IMR-90 (cell line): ENCODE data around the gene FAM20B. TPM values are rescaled to one million over a fixed set of nuclear protein-coding genes. Genes with fewer than 3 reads are reported as not detected.

Source experiments
- ATAC-seq: fragments of 200-7000 bp; cut with Tn5 transposase; 2 replicates; pipeline ENCODE4 v1.9.1; 2020; ENCODE audit warnings: low read depth, mild to moderate bottlenecking, moderate library complexity
- BruUV-seq: library from RNA; stranded (reverse); fragments of 400-500 nt; replicated peaks from 2 replicates; lab custom pipeline; 2021; lab: Mats Ljungman, UMichigan
- CTCF ChIA-PET: fragments of 300-600 bp; formaldehyde crosslinking; extraction: SDS; loops from one replicate; lab custom pipeline; 2021; ENCODE audit warnings: antibody characterized with exemption; lab: Yijun Ruan, JAX
- POLR2A ChIA-PET: fragments of 300-600 bp; sonication (Branson Sonifier 250); formaldehyde crosslinking; loops from one replicate; lab custom pipeline; 2022; ENCODE audit warnings: antibody characterized with exemption; ENCODE audit not compliant: unreplicated experiment; lab: Charles Lee
- DNase-seq: peaks from one replicate; pipeline ENCODE4 v3.0.0; 2013
- H2AFZ ChIP-seq: replicated peaks from 2 replicates; pipeline ENCODE3; 2013; ENCODE audit warnings: low read length, mild to moderate bottlenecking; ENCODE audit not compliant: poor library complexity
- H2AK5ac ChIP-seq: 2 replicates; pipeline ENCODE4 v1.6.1; 2013; ENCODE audit warnings: low read depth, low read length, inconsistent platforms
- H2AK9ac ChIP-seq: replicated peaks from 2 replicates; pipeline ENCODE3; 2013; ENCODE audit warnings: mild to moderate bottlenecking, low read depth, low read length, moderate library complexity; ENCODE audit not compliant: poor library complexity
- H2BK120ac ChIP-seq: 2 replicates; pipeline ENCODE4 v1.6.1; 2013; ENCODE audit warnings: low read depth, low read length, inconsistent platforms
- H2BK15ac ChIP-seq: 3 replicates; pipeline ENCODE4 v1.6.1; 2013; ENCODE audit warnings: low read depth, low read length, inconsistent platforms
- H2BK20ac ChIP-seq: 2 replicates; pipeline ENCODE4 v1.6.1; 2013; ENCODE audit warnings: low read depth, mild to moderate bottlenecking, inconsistent platforms, low read length, moderate library complexity
- H2BK5ac ChIP-seq: 2 replicates; pipeline ENCODE4 v1.6.1; 2013; ENCODE audit warnings: mild to moderate bottlenecking, low read depth, low read length, inconsistent platforms; ENCODE audit not compliant: poor library complexity, severe bottlenecking
- H3K14ac ChIP-seq: replicated peaks from 2 replicates; pipeline ENCODE4 v1.6.1; 2013; ENCODE audit warnings: low read depth, low read length, inconsistent platforms
- H3K18ac ChIP-seq: 2 replicates; pipeline ENCODE4 v1.6.1; 2013; ENCODE audit warnings: low read depth, low read length, control low read depth
- H3K23ac ChIP-seq: 2 replicates; pipeline ENCODE4 v1.6.1; 2013; ENCODE audit warnings: low read depth, low read length, inconsistent platforms
- H3K27ac ChIP-seq: 2 replicates; pipeline ENCODE4 v1.5.1; 2013; ENCODE audit warnings: mild to moderate bottlenecking, control low read depth, low read length; ENCODE audit not compliant: insufficient read depth
- H3K27me3 ChIP-seq: 2 replicates; pipeline ENCODE4 v1.6.1; 2013; ENCODE audit warnings: low read length; ENCODE audit not compliant: control insufficient read depth, insufficient read depth
- H3K36me3 ChIP-seq: 2 replicates; pipeline ENCODE4 v1.6.1; 2013; ENCODE audit warnings: low read length, mixed read lengths; ENCODE audit not compliant: control insufficient read depth, insufficient read depth
- H3K4ac ChIP-seq: 2 replicates; pipeline ENCODE4 v1.6.1; 2013; ENCODE audit warnings: low read depth, low read length, inconsistent platforms
- H3K4me1 ChIP-seq: 2 replicates; pipeline ENCODE4 v1.6.1; 2013; ENCODE audit warnings: low read length, mixed read lengths; ENCODE audit not compliant: control insufficient read depth, insufficient read depth
- H3K4me2 ChIP-seq: 2 replicates; pipeline ENCODE4 v1.6.1; 2013; ENCODE audit warnings: low read depth, mild to moderate bottlenecking, control low read depth, low read length, moderate library complexity
- H3K4me3 ChIP-seq: 2 replicates; pipeline ENCODE4 v1.5.1; 2013; ENCODE audit warnings: low read depth, mild to moderate bottlenecking, control low read depth, low read length, moderate library complexity; ENCODE audit not compliant: insufficient read depth
- H3K56ac ChIP-seq: 2 replicates; pipeline ENCODE4 v1.6.1; 2013; ENCODE audit warnings: low read length, inconsistent platforms; ENCODE audit not compliant: insufficient read depth; ENCODE audit errors: extremely low read depth
- H3K79me1 ChIP-seq, 2 experiments: 2 replicates each; pipeline ENCODE4 v1.6.1; 2013; ENCODE audit warnings: low read length in 2 of 2, inconsistent platforms in 1 of 2, low read depth in 1 of 2
- H3K9ac ChIP-seq: 2 replicates; pipeline ENCODE4 v1.6.1; 2013; ENCODE audit warnings: low read depth, low read length, control low read depth
- H3K9me1 ChIP-seq: 2 replicates; pipeline ENCODE4 v1.6.1; 2013; ENCODE audit warnings: low read length, inconsistent platforms; ENCODE audit not compliant: insufficient read depth
- H3K9me3 ChIP-seq: 2 replicates; pipeline ENCODE4 v1.6.1; 2013; ENCODE audit warnings: low read length; ENCODE audit not compliant: control insufficient read depth, insufficient read depth
- H4K20me1 ChIP-seq: 2 replicates; pipeline ENCODE4 v1.6.1; 2013; ENCODE audit warnings: low read length, inconsistent platforms; ENCODE audit not compliant: insufficient read depth
- H4K5ac ChIP-seq: 2 replicates; pipeline ENCODE4 v1.6.1; 2013; ENCODE audit warnings: mild to moderate bottlenecking, low read depth, low read length, control low read depth
- H4K8ac ChIP-seq, 2 experiments: 2 replicates each; pipeline ENCODE4 v1.6.1; 2013; ENCODE audit warnings: low read depth in 2 of 2, low read length in 2 of 2, control low read depth in 1 of 2, inconsistent platforms in 1 of 2
- H4K91ac ChIP-seq: 2 replicates; pipeline ENCODE4 v1.6.1; 2013; ENCODE audit warnings: low read depth, low read length, inconsistent platforms; ENCODE audit not compliant: insufficient read depth
- BHLHE40 ChIP-seq: fragments of 150-350 bp; IDR thresholded peaks from 2 replicates; pipeline ENCODE4 v1.6.1; 2016; ENCODE audit warnings: mild to moderate bottlenecking, low read depth, low read length
- CHD1 ChIP-seq: IDR thresholded peaks from 2 replicates; pipeline ENCODE4 v1.6.1; 2012; ENCODE audit warnings: low read depth, low read length, improper control_type of control experiment
- CTCF ChIP-seq: conservative IDR thresholded peaks from 2 replicates; pipeline ENCODE4 v1.5.1; 2012; ENCODE audit warnings: mild to moderate bottlenecking, low read depth, low read length, improper control_type of control experiment
- ELK1 ChIP-seq: fragments of 150-350 bp; IDR thresholded peaks from 2 replicates; pipeline ENCODE4 v1.6.1; 2016; ENCODE audit warnings: low read depth, mild to moderate bottlenecking, low read length, moderate library complexity, borderline replicate concordance
- MAFK ChIP-seq: IDR thresholded peaks from 2 replicates; pipeline ENCODE4 v1.6.1; 2012; ENCODE audit warnings: low read depth, low read length, improper control_type of control experiment
- MAZ ChIP-seq: IDR thresholded peaks from 2 replicates; pipeline ENCODE4 v1.6.1; 2012; ENCODE audit warnings: low read depth, mild to moderate bottlenecking, low read length, improper control_type of control experiment, moderate library complexity, borderline replicate concordance
- MXI1 ChIP-seq: IDR thresholded peaks from 2 replicates; pipeline ENCODE4 v1.6.1; 2012; ENCODE audit warnings: low read depth, mild to moderate bottlenecking, low read length, moderate library complexity, borderline replicate concordance
- NFE2L2 ChIP-seq: fragments of 150-350 bp; IDR thresholded peaks from 2 replicates; pipeline ENCODE4 v1.6.1; 2016; ENCODE audit warnings: low read depth, mild to moderate bottlenecking, low read length
- POLR2A ChIP-seq: IDR thresholded peaks from 2 replicates; pipeline ENCODE4 v1.6.1; 2012; ENCODE audit warnings: mild to moderate bottlenecking, low read depth, low read length
- RAD21 ChIP-seq: IDR thresholded peaks from 2 replicates; pipeline ENCODE4 v1.6.1; 2012; ENCODE audit warnings: low read length, improper control_type of control experiment
- RCOR1 ChIP-seq: IDR thresholded peaks from 2 replicates; pipeline ENCODE4 v1.6.1; 2012; ENCODE audit warnings: mild to moderate bottlenecking, low read length, improper control_type of control experiment; ENCODE audit not compliant: insufficient replicate concordance
- SMC3 ChIP-seq: fragments of 150-350 bp; IDR thresholded peaks from 2 replicates; pipeline ENCODE4 v1.6.1; 2016; ENCODE audit warnings: low read depth, mild to moderate bottlenecking, antibody characterized with exemption, low read length, moderate library complexity
- USF2 ChIP-seq: fragments of 150-350 bp; IDR thresholded peaks from 2 replicates; pipeline ENCODE4 v1.6.1; 2017; ENCODE audit warnings: mild to moderate bottlenecking, antibody characterized with exemption, low read length, low read depth
- WGBS, 2 experiments: methylation state at CpG; one replicate each; pipeline versions ENCODE4 v1.1.5 to v1.1.7; 2013; ENCODE audit warnings: missing lambda C conversion rate in 2 of 2; ENCODE audit not compliant: insufficient read length in 1 of 2; ENCODE audit errors: extremely low coverage in 2 of 2; 5-methylcytosine and 5-hydroxymethylcytosine counted together
- dilution Hi-C: fragments of 300-500 bp; cut with HindIII; formaldehyde crosslinking; loops from one replicate; pipeline ENCODE4 v1.14.3; 2018; ENCODE audit warnings: low sequenced_read_pairs; ENCODE audit not compliant: unreplicated experiment
- in situ Hi-C: fragments of 300-500 bp; cut with MboI; formaldehyde crosslinking; loops from 3 replicates; pipeline ENCODE4 v1.14.3; 2019; ENCODE audit warnings: low sequenced_read_pairs, inconsistent platforms, mixed read lengths
- intact Hi-C: fragments of 100-400 bp; cut with micrococcal nuclease; formaldehyde crosslinking; loops from 2 replicates; pipeline ENCODE4 v1.10.0; 2022
- polyA plus RNA-seq, 3 experiments: library from polyadenylated mRNA; depleted of rRNA; stranded (reverse); fragments of >200 nt; gene quantifications; 2 replicates each; pipeline ENCODE4 v1.2.3, GENCODE V29; 2012; ENCODE audit warnings: low replicate concordance in 1 of 3
- total RNA-seq: library from RNA; depleted of rRNA; stranded (reverse); fragments of >200 nt; gene quantifications from 2 replicates; pipeline ENCODE4 v1.2.3, GENCODE V29; 2012

Gene FAM20B
- total and polyA plus RNA-seq, 2 of the 4 experiments (the other 2 are of a cell fraction) = 17.1 to 38.4 TPM

- Histone ChIP-seq H3K18ac (no peak overlapping the region), H3K23ac (no peak overlapping the region), H3K9me1 (peaks cover 9% of the 10 kb centered on the region; the same call in 1 of the 2 replicates), H2BK20ac (no peak overlapping the region), H2AFZ (no peak overlapping the region), H3K4ac (no peak overlapping the region), H3K9me3 (no peaks in the 10 kb centered on the region), H3K36me3 (peaks cover 14% of the 10 kb centered on the region), H3K4me2 (no peak overlapping the region), H3K56ac (no peak overlapping the region), H3K9ac (no peak overlapping the region), H2BK120ac (no peak overlapping the region), H4K5ac (no peak overlapping the region), H4K8ac (no peak overlapping the region), H4K20me1 (no peaks in the 10 kb centered on the region), H2AK9ac (no peak overlapping the region), H3K27ac (no peak overlapping the region), H2AK5ac (no peak overlapping the region), H3K27me3 (no peaks in the 10 kb centered on the region), H3K4me3 (no peak overlapping the region), H2BK15ac (no peak overlapping the region), H3K4me1 (no peaks in the 10 kb centered on the region), H4K91ac (no peak overlapping the region), H3K79me1 (peaks cover 0 to 7% of the 10 kb centered on the region in 2 experiments; a peak in 3 of 4 replicates), H2BK5ac (no peak overlapping the region), H3K14ac (no peak overlapping the region)
- no TSS peak for BruUV-seq
- in situ Hi-C loops = no loop called here
- ChIA-PET CTCF (no interaction called here), POLR2A (no interaction called here)
- dilution Hi-C loops = no loop called here
- WGBS, 2 experiments = no CpG with 5 or more reads among the region's 4 CpGs
- TF ChIP-seq RCOR1 = no peak
- TF ChIP-seq MAFK = no peak
- TF ChIP-seq NFE2L2 = no peak
- no peak for TF ChIP-seq RAD21
- TF ChIP-seq CHD1 = no peak
- no peak for TF ChIP-seq MXI1
- no peak for TF ChIP-seq MAZ
- TF ChIP-seq BHLHE40 = no peak
- TF ChIP-seq USF2 = no peak
- TF ChIP-seq POLR2A = no peak
- TF ChIP-seq SMC3 = no peak
- no peak for TF ChIP-seq CTCF
- TF ChIP-seq ELK1 = no peak
- ATAC-seq = no peak
- no peak for DNase-seq
- intact Hi-C loops = no loop called here
Observed at GRCh38 chr1:179066471-179066870, 40.8 kb downstream of the FAM20B start.
